PC-9 (cell line): Measurements from ENCODE around the gene PARP8. TPM values are rescaled to one million over a fixed set of nuclear protein-coding genes. Genes with fewer than 3 reads are reported as not detected.

Experiments used
- BruUV-seq: library from RNA; stranded (reverse); fragments of 400-500 nt; replicated peaks from 2 replicates; lab custom pipeline; 2021; lab: Mats Ljungman, UMichigan
- CTCF ChIA-PET: fragments of 300-600 bp; sonication (Branson Sonifier 250); formaldehyde crosslinking; loops from one replicate; lab custom pipeline; 2022; ENCODE audit warnings: antibody characterized with exemption; lab: Charles Lee
- POLR2A ChIA-PET: fragments of 300-600 bp; sonication (Branson Sonifier 250); formaldehyde crosslinking; loops from one replicate; lab custom pipeline; 2022; ENCODE audit warnings: antibody characterized with exemption; ENCODE audit not compliant: unreplicated experiment; lab: Charles Lee
- DNase-seq, 2 experiments: peaks; one replicate each; pipeline versions ENCODE4 v3.0.0 to v3.0.0-alpha.2; 2015 to 2022; ENCODE audit warnings: mixed read lengths in 1 of 2
- H2AFZ ChIP-seq: fragments of 200-600 bp; sonication (generic); 2 replicates; pipeline ENCODE4 v1.8.1; 2017; ENCODE audit warnings: antibody characterized with exemption
- H3F3A ChIP-seq: fragments of 200-600 bp; sonication (generic); 2 replicates; pipeline ENCODE4 v1.8.1; 2017; ENCODE audit warnings: antibody characterized with exemption, mild to moderate bottlenecking, low read depth; ENCODE audit not compliant: insufficient read depth
- H3K27ac ChIP-seq: fragments of 200-600 bp; sonication (generic); 2 replicates; pipeline ENCODE4 v1.6.1; 2016; ENCODE audit warnings: mixed run types
- H3K27me3 ChIP-seq: fragments of 200-600 bp; sonication (generic); 2 replicates; pipeline ENCODE4 v1.6.1; 2016; ENCODE audit warnings: low read depth, mixed run types; ENCODE audit not compliant: insufficient read depth
- H3K36me3 ChIP-seq: fragments of 200-600 bp; sonication (generic); 2 replicates; pipeline ENCODE4 v1.6.1; 2016; ENCODE audit warnings: low read depth, mixed run types
- H3K4me1 ChIP-seq: fragments of 200-600 bp; sonication (generic); replicated peaks from 2 replicates; pipeline ENCODE4 v1.6.1; 2016; ENCODE audit warnings: mixed run types; ENCODE audit not compliant: insufficient read depth
- H3K4me2 ChIP-seq: fragments of 200-600 bp; sonication (generic); 2 replicates; pipeline ENCODE4 v1.6.1; 2017; ENCODE audit warnings: mixed run types
- H3K4me3 ChIP-seq: fragments of 200-600 bp; sonication (generic); 2 replicates; pipeline ENCODE4 v1.6.1; 2016; ENCODE audit warnings: mixed run types
- H3K79me2 ChIP-seq: fragments of 200-600 bp; sonication (generic); 2 replicates; pipeline ENCODE4 v1.6.1; 2017; ENCODE audit warnings: low read depth, mixed run types
- H3K9me2 ChIP-seq: fragments of 200-600 bp; sonication (generic); 2 replicates; pipeline ENCODE4 v1.8.1; 2017; ENCODE audit warnings: mild to moderate bottlenecking; ENCODE audit not compliant: insufficient read depth
- H3K9me3 ChIP-seq: fragments of 200-600 bp; sonication (generic); 2 replicates; pipeline ENCODE4 v1.8.1; 2016; ENCODE audit warnings: low read depth; ENCODE audit not compliant: insufficient read depth
- H4K20me1 ChIP-seq: fragments of 200-600 bp; sonication (generic); 2 replicates; pipeline ENCODE4 v1.8.1; 2017; ENCODE audit not compliant: insufficient read depth
- CTCF ChIP-seq: fragments of 200-600 bp; sonication (generic); conservative IDR thresholded peaks from 2 replicates; pipeline ENCODE4 v1.6.1; 2017; ENCODE audit warnings: mixed run types, antibody characterized with exemption, mild to moderate bottlenecking, moderate library complexity
- EZH2 ChIP-seq: fragments of 200-600 bp; sonication (generic); IDR thresholded peaks from 2 replicates; pipeline ENCODE4 v1.8.0; 2017; ENCODE audit warnings: antibody characterized with exemption, low read depth
- intact Hi-C: fragments of 100-400 bp; cut with micrococcal nuclease; formaldehyde crosslinking; loops from one replicate; pipeline ENCODE4 v1.10.0; 2022; ENCODE audit not compliant: unreplicated experiment
- total RNA-seq: library from RNA; stranded (reverse); gene quantifications from 2 replicates; pipeline ENCODE4 v1.2.3, GENCODE V29; 2021

The PARP8 gene
- total RNA-seq, 1 experiment from 2014 or later, result 17.6 TPM

GRCh38 chr5:50684721-50685120, 18.3 kb downstream of the PARP8 start:
- Histone ChIP-seq H3K79me2 (no peaks in the 10 kb centered on the region), H3K9me2 (no peaks in the 10 kb centered on the region), H3K4me3 (no peak overlapping the region), H2AFZ (no peak overlapping the region), H3K36me3 (no peaks in the 10 kb centered on the region), H3K4me1 (no peaks in the 10 kb centered on the region), H3K4me2 (no peak overlapping the region), H3K27me3 (no peaks in the 10 kb centered on the region), H4K20me1 (no peaks in the 10 kb centered on the region; the same call in 1 of the 2 replicates), H3K27ac (no peak overlapping the region), H3K9me3 (no peaks in the 10 kb centered on the region), H3F3A (no peaks in the 10 kb centered on the region)
- no peak for DNase-seq
- ChIA-PET POLR2A (no interaction called here), CTCF (no interaction called here)
- no peak for TF ChIP-seq CTCF
- TF ChIP-seq EZH2, result no peak
- no TSS peak for BruUV-seq
- intact Hi-C loops, result no loop called here

- BruUV-seq, result no TSS peak
- CTCF ChIA-PET, result no interaction called here
Measured at GRCh38 chr5:50687548-50687947, 21.1 kb downstream of the PARP8 start.

GRCh38 chr5:50691399-50692016, 25.1 kb downstream of the PARP8 start:
- TF ChIP-seq CTCF (no peak), EZH2 (no peak)

More at GRCh38 chr5:50687548-50687947, 21.1 kb downstream of the PARP8 start:
- no peaks in the 10 kb centered on the region for H3K4me1 ChIP-seq
- H3K79me2 ChIP-seq, result no peaks in the 10 kb centered on the region
- no peaks in the 10 kb centered on the region for H3K9me3 ChIP-seq
- no peak for DNase-seq
- H4K20me1 ChIP-seq, result no peaks in the 10 kb centered on the region; the same call in 1 of the 2 replicates
- H3K4me3 ChIP-seq, result no peak overlapping the region
- no peak overlapping the region for H2AFZ ChIP-seq
- no peak overlapping the region for H3K27ac ChIP-seq
- H3F3A ChIP-seq, result no peaks in the 10 kb centered on the region
- H3K36me3 ChIP-seq, result no peaks in the 10 kb centered on the region
- POLR2A ChIA-PET, result no interaction called here
- intact Hi-C loops, result no loop called here
- no peak for TF ChIP-seq CTCF
- no peak for TF ChIP-seq EZH2
- H3K27me3 ChIP-seq, result no peaks in the 10 kb centered on the region
- no peaks in the 10 kb centered on the region; the same call in 1 of the 2 replicates for H3K9me2 ChIP-seq
- H3K4me2 ChIP-seq, result no peak overlapping the region

More at GRCh38 chr5:50691399-50692016, 25.1 kb downstream of the PARP8 start:
- no peaks in the 10 kb centered on the region for H3F3A ChIP-seq
- H3K4me1 ChIP-seq, result no peaks in the 10 kb centered on the region
- POLR2A ChIA-PET, result no interaction called here
- H2AFZ ChIP-seq, result no peak overlapping the region
- no peaks in the 10 kb centered on the region for H3K9me3 ChIP-seq
- intact Hi-C loops, result no loop called here
- H4K20me1 ChIP-seq, result no peaks in the 10 kb centered on the region; the same call in 1 of the 2 replicates
- no peaks in the 10 kb centered on the region for H3K36me3 ChIP-seq
- no peak overlapping the region for H3K4me3 ChIP-seq
- no peak overlapping the region for H3K27ac ChIP-seq
- no peaks in the 10 kb centered on the region for H3K27me3 ChIP-seq
- H3K79me2 ChIP-seq, result no peaks in the 10 kb centered on the region
- no peak for DNase-seq
- CTCF ChIA-PET, result no interaction called here
- H3K4me2 ChIP-seq, result no peak overlapping the region
- BruUV-seq, result no TSS peak
- H3K9me2 ChIP-seq, result peaks cover 3% of the 10 kb centered on the region
